Endothelial cell of umbilical vein (primary cell): ENCODE data around the gene CPVL. TPM values are rescaled to one million over a fixed set of nuclear protein-coding genes. Genes with fewer than 3 reads are reported as not detected.

ENCODE experiments used
- BruUV-seq: library from RNA; stranded (reverse); fragments of 400-500 nt; replicated peaks from 2 replicates; lab custom pipeline; 2021; lab: Mats Ljungman, UMichigan
- CTCF ChIA-PET: fragments of 300-600, 350-600 bp; sonication (Branson Sonifier 250); formaldehyde crosslinking; loops from one replicate; lab custom pipeline; 2021; ENCODE audit warnings: antibody characterized with exemption, inconsistent platforms; lab: Charles Lee
- POLR2A ChIA-PET: fragments of 300-600, 350-600 bp; sonication (Branson Sonifier 250); formaldehyde crosslinking; loops from one replicate; lab custom pipeline; 2021; ENCODE audit warnings: antibody characterized with exemption, inconsistent platforms; lab: Charles Lee
- DNase-seq: peaks from one replicate; pipeline ENCODE4 v3.0.0-alpha.2; 2011; ENCODE audit warnings: low read depth, low spot score
- FAIRE-seq: peaks from 2 replicates; lab custom pipeline; 2011; peaks lifted over from hg19 to GRCh38; lab: Jason Lieb, UNC
- H2AFZ ChIP-seq: 2 replicates; pipeline ENCODE4 v1.6.0; 2012; ENCODE audit warnings: low read depth, low read length, control low read depth, inconsistent platforms
- H3K27ac ChIP-seq: 2 replicates; pipeline ENCODE4 v1.5.1; 2011; ENCODE audit warnings: low read depth, mild to moderate bottlenecking, control low read depth, low read length, moderate library complexity; ENCODE audit not compliant: insufficient read depth
- H3K27me3 ChIP-seq, 2 experiments: 2 replicates each; pipeline versions ENCODE4 v1.6.0 to v1.6.1; 2011; ENCODE audit warnings: low read length in 2 of 2, mixed read lengths in 1 of 2; ENCODE audit not compliant: control insufficient read depth in 2 of 2, insufficient read depth in 2 of 2
- H3K36me3 ChIP-seq, 2 experiments: 2 replicates in 1 of 2; 3 replicates in 1 of 2; pipeline ENCODE4 v1.5.1; 2011; ENCODE audit warnings: low read length in 2 of 2, mild to moderate bottlenecking in 1 of 2, moderate library complexity in 1 of 2; ENCODE audit not compliant: control insufficient read depth in 2 of 2, insufficient read depth in 2 of 2; ENCODE audit errors: extremely low read depth in 1 of 2
- H3K4me1 ChIP-seq: 3 replicates; pipeline ENCODE4 v1.5.1; 2011; ENCODE audit warnings: mild to moderate bottlenecking, low read length; ENCODE audit not compliant: control insufficient read depth, insufficient read depth; ENCODE audit errors: extremely low read depth
- H3K4me2 ChIP-seq: 2 replicates; pipeline ENCODE4 v1.6.1; 2011; ENCODE audit warnings: low read length, control low read depth, mixed read lengths; ENCODE audit not compliant: insufficient read depth
- H3K4me3 ChIP-seq, 3 experiments: fragments of 200-600 bp in 1 of 3; sonication (generic), shearing (Covaris generic) in 1 of 3; replicated peaks in 1 of 3; 2 replicates each; pipeline ENCODE4 v1.5.1; 2011 to 2016; ENCODE audit warnings: control low read depth in 3 of 3, low read length in 3 of 3, mild to moderate bottlenecking in 2 of 3, inconsistent platforms in 1 of 3, low read depth in 1 of 3, moderate library complexity in 1 of 3; ENCODE audit not compliant: insufficient read depth in 1 of 3
- H3K79me2 ChIP-seq: 2 replicates; pipeline ENCODE4 v1.6.0; 2012; ENCODE audit warnings: low read length, inconsistent platforms; ENCODE audit not compliant: control insufficient read depth, insufficient read depth
- H3K9ac ChIP-seq: replicated peaks from 2 replicates; pipeline ENCODE3; 2011; ENCODE audit warnings: low read length, control low read depth; ENCODE audit not compliant: insufficient read depth; ENCODE audit errors: extremely low read depth
- H3K9me1 ChIP-seq: replicated peaks from 3 replicates; pipeline ENCODE4 v1.6.0; 2011; ENCODE audit warnings: mild to moderate bottlenecking, low read length; ENCODE audit not compliant: control insufficient read depth, insufficient read depth; ENCODE audit errors: extremely low read depth
- H3K9me3 ChIP-seq: replicated peaks from 2 replicates; pipeline ENCODE4 v1.5.1; 2012; ENCODE audit warnings: low read length, inconsistent platforms; ENCODE audit not compliant: control insufficient read depth, insufficient read depth
- H4K20me1 ChIP-seq: replicated peaks from 2 replicates; pipeline ENCODE3; 2011; ENCODE audit warnings: mild to moderate bottlenecking, low read length; ENCODE audit not compliant: control insufficient read depth, insufficient read depth; ENCODE audit errors: extremely low read depth
- CTCF ChIP-seq, 2 donors: IDR thresholded peaks; 1 replicate in 1 of 2; 2 replicates in 1 of 2; pipeline ENCODE4 v1.5.1; 2011; ENCODE audit warnings: low read length in 2 of 2, mild to moderate bottlenecking in 2 of 2, moderate library complexity in 2 of 2, control low read depth in 1 of 2, inconsistent platforms in 1 of 2, low read depth in 1 of 2; ENCODE audit not compliant: insufficient read depth in 1 of 2; ENCODE audit errors: extremely low read depth in 1 of 2
- EZH2 ChIP-seq: IDR thresholded peaks from 2 replicates; pipeline ENCODE4 v1.6.1; 2012; ENCODE audit warnings: borderline replicate concordance, low read depth, mild to moderate bottlenecking, moderate library complexity, low read length, inconsistent platforms; ENCODE audit not compliant: severe bottlenecking
- FOS ChIP-seq: IDR thresholded peaks from 2 replicates; pipeline ENCODE4 v1.6.1; 2011; ENCODE audit warnings: mild to moderate bottlenecking, low read length, moderate library complexity, borderline replicate concordance; ENCODE audit not compliant: insufficient read depth
- GATA2 ChIP-seq: IDR thresholded peaks from 2 replicates; pipeline ENCODE4 v1.7.0; 2011; ENCODE audit warnings: low read depth, mild to moderate bottlenecking, moderate library complexity, mixed read lengths, low read length; ENCODE audit not compliant: insufficient read length, insufficient read depth
- JUN ChIP-seq: IDR thresholded peaks from 2 replicates; pipeline ENCODE4 v1.6.1; 2011; ENCODE audit warnings: borderline replicate concordance, low read depth; ENCODE audit not compliant: insufficient read length, insufficient read depth
- MAX ChIP-seq: IDR thresholded peaks from 2 replicates; pipeline ENCODE4 v1.6.1; 2011; ENCODE audit not compliant: insufficient read depth, insufficient read length
- MYC ChIP-seq: IDR thresholded peaks from one replicate; pipeline ENCODE4 v1.6.1; 2011; ENCODE audit warnings: mild to moderate bottlenecking, low read depth, low read length
- POLR2A ChIP-seq: IDR thresholded peaks from 2 replicates; pipeline ENCODE4 v1.6.1; 2012; ENCODE audit warnings: low read depth, mild to moderate bottlenecking, control low read depth, low read length
- POLR2AphosphoS5 ChIP-seq: IDR thresholded peaks from 2 replicates; pipeline ENCODE4 v1.6.1; 2012; ENCODE audit warnings: low read depth, mild to moderate bottlenecking, control low read depth, low read length, moderate library complexity; ENCODE audit not compliant: insufficient read depth
- dilution Hi-C: fragments of 300-500 bp; cut with MboI; formaldehyde crosslinking; loops from one replicate; pipeline ENCODE4 v1.15.0; 2019; ENCODE audit warnings: low sequenced_read_pairs; ENCODE audit not compliant: extremely low pct_ligation_motif_present
- intact Hi-C: fragments of 100-400 bp; cut with micrococcal nuclease; formaldehyde crosslinking; loops from one replicate; pipeline ENCODE4 v1.10.0; 2022
- polyA plus RNA-seq, 4 experiments: library from polyadenylated mRNA; depleted of rRNA in 3 of 4; stranded (reverse) in 3 of 4; unstranded in 1 of 4; fragments of >200 nt; gene quantifications; 2 replicates each; pipeline versions ENCODE4 v1.2.1 to v1.2.3, GENCODE V29; 2011 to 2012; ENCODE audit warnings: missing spikeins in 1 of 4
- total RNA-seq: library from RNA; stranded (reverse); gene quantifications from 2 replicates; pipeline ENCODE4 v1.2.3, GENCODE V29; 2021

Gene CPVL
- total and polyA plus RNA-seq, 2 donors (not counting 3 experiments of a cell fraction or from before 2014, with no cell fraction given): 0.14 TPM; not detected in 1

GRCh38 chr7:28977881-28978280 lies 168.5 kb downstream of the CPVL start:
- H3K4me3 ChIP-seq: no peak overlapping the region
- ChIA-PET POLR2A (no interaction called here), CTCF (no interaction called here)
- TF ChIP-seq POLR2AphosphoS5 (no peak), EZH2 (no peak), GATA2 (no peak), MYC (no peak), JUN (no peak), CTCF (IDR thresholded peaks at IDR 0.05; ENCODE audit: extremely low read depth in 1 of 2, insufficient read depth in 1 of 2, low read depth in 1 of 2, low read length in 2 of 2) (no peak), MAX (no peak), POLR2A (no peak), FOS (no peak)
- FAIRE-seq (no peak), DNase-seq (no peak)
- H3K79me2 ChIP-seq: no peaks in the 10 kb centered on the region
- H4K20me1 ChIP-seq: no peaks in the 10 kb centered on the region
- no TSS peak for BruUV-seq
- H2AFZ ChIP-seq: no peak overlapping the region
- intact Hi-C loops: no loop called here
- H3K4me2 ChIP-seq: no peak overlapping the region
- no peaks in the 10 kb centered on the region for H3K36me3 ChIP-seq
- H3K27me3 ChIP-seq: peaks cover 2% of the 10 kb centered on the region in 2 experiments
- no peak overlapping the region for H3K27ac ChIP-seq
- dilution Hi-C loops: no loop called here
- H3K9me1 ChIP-seq: no peaks in the 10 kb centered on the region
- no peaks in the 10 kb centered on the region for H3K4me1 ChIP-seq
- no peaks in the 10 kb centered on the region for H3K9me3 ChIP-seq
- no peak overlapping the region for H3K9ac ChIP-seq
